PC-3 (cell line): Measurements from ENCODE around the gene PIGB.

Experiments
- EZH2 ChIP-seq: fragments of 300-600 bp; sonication (generic); IDR thresholded peaks from one replicate; pipeline ENCODE4 v1.6.1; 2017; ENCODE audit warnings: antibody characterized with exemption, mild to moderate bottlenecking, low read length; ENCODE audit not compliant: unreplicated experiment
- EZH2phosphoT487 ChIP-seq: fragments of 300-600 bp; sonication (generic); IDR thresholded peaks from 2 replicates; pipeline ENCODE4 v1.6.1; 2018; ENCODE audit warnings: mild to moderate bottlenecking, antibody characterized with exemption, low read length, borderline replicate concordance
- TF ChIP-seq, protein P1 (sequence below): fragments of 300-600 bp; sonication (generic); conservative IDR thresholded peaks from 2 replicates; pipeline ENCODE4 v1.5.1; 2017; ENCODE audit warnings: antibody characterized with exemption, low read depth, mild to moderate bottlenecking, low read length

DNA sequence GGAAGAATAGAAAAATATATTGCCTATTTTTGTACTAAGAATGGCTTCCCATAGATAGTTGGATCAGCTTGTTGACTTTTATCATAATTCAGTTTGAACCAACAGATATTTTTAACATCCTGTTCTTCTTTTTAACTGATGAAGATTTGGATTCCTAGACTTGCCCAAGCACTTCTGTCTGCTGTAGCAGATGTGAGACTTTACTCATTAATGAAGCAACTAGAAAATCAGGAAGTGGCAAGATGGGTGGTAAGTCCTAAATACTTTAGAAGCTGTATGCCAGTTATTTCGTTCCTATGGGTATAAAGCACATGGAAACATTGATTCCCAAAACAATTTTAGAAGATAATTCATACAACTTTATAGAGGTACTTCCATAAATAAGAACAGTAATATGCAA lies 8.4 kb downstream of the PIGB start:
- TF ChIP-seq, protein P1, sequence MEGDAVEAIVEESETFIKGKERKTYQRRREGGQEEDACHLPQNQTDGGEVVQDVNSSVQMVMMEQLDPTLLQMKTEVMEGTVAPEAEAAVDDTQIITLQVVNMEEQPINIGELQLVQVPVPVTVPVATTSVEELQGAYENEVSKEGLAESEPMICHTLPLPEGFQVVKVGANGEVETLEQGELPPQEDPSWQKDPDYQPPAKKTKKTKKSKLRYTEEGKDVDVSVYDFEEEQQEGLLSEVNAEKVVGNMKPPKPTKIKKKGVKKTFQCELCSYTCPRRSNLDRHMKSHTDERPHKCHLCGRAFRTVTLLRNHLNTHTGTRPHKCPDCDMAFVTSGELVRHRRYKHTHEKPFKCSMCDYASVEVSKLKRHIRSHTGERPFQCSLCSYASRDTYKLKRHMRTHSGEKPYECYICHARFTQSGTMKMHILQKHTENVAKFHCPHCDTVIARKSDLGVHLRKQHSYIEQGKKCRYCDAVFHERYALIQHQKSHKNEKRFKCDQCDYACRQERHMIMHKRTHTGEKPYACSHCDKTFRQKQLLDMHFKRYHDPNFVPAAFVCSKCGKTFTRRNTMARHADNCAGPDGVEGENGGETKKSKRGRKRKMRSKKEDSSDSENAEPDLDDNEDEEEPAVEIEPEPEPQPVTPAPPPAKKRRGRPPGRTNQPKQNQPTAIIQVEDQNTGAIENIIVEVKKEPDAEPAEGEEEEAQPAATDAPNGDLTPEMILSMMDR: no peak
- TF ChIP-seq EZH2 (no peak), EZH2phosphoT487 (no peak)
